Tibial nerve (tissue), 3 donors: ENCODE results near the gene RWDD4.

Source experiments
- CTCF ChIP-seq, 5 experiments: fragments of 200-600 bp in 3 of 5; fragments of 450-650 bp in 2 of 5; sonication (generic) in 3 of 5; IDR thresholded peaks; one replicate each; pipeline ENCODE4 v1.5.1; 2016 to 2019; ENCODE audit warnings: antibody characterized with exemption in 5 of 5, mild to moderate bottlenecking in 3 of 5, moderate library complexity in 2 of 5
- POLR2A ChIP-seq, 2 donors: fragments of 450-650 bp; IDR thresholded peaks; one replicate each; pipeline ENCODE4 v1.6.1; 2017; ENCODE audit warnings: antibody characterized with exemption in 2 of 2, mild to moderate bottlenecking in 2 of 2, moderate library complexity in 2 of 2

- TF ChIP-seq POLR2A (IDR thresholded peaks at IDR 0.05) (no peak), CTCF (IDR thresholded peaks at IDR 0.05) (no peak)
Observed at GRCh38 chr4:183591301-183591700, 67.7 kb downstream of the RWDD4 start.
